Lung (tissue), 12 donors: ENCODE measurements around the gene C12orf60. TPM values are rescaled to one million over a fixed set of nuclear protein-coding genes. Genes with fewer than 3 reads are reported as not detected.

Experiments
- ATAC-seq: fragments of 200-7000 bp; cut with Tn5 transposase; one replicate; pipeline ENCODE4 v1.9.1; 2020; ENCODE audit warnings: moderate number of reproducible peaks; ENCODE audit not compliant: insufficient read depth, low FRiP score
- DNase-seq, 3 donors: peaks; one replicate each; pipeline ENCODE4 v3.0.0-alpha.2; 2013 to 2017
- H3K27ac ChIP-seq, 2 donors: one replicate each; pipeline ENCODE4 v1.5.1; 2013; ENCODE audit warnings: mild to moderate bottlenecking in 2 of 2, moderate library complexity in 2 of 2, control low read depth in 1 of 2, inconsistent platforms in 1 of 2, low read depth in 1 of 2, low read length in 1 of 2
- H3K27me3 ChIP-seq, 3 donors: one replicate each; pipeline ENCODE4 v1.5.1; 2013; ENCODE audit warnings: low read length in 2 of 3; ENCODE audit not compliant: control insufficient read depth in 3 of 3, insufficient read depth in 3 of 3
- H3K36me3 ChIP-seq, 4 donors: one replicate each; pipeline ENCODE4 v1.5.1; 2013; ENCODE audit warnings: low read length in 4 of 4, mild to moderate bottlenecking in 1 of 4, moderate library complexity in 1 of 4; ENCODE audit not compliant: control insufficient read depth in 4 of 4, insufficient read depth in 4 of 4
- H3K4me1 ChIP-seq, 5 donors: one replicate each; pipeline ENCODE4 v1.5.1; 2013; ENCODE audit warnings: low read length in 5 of 5, mild to moderate bottlenecking in 2 of 5, moderate library complexity in 1 of 5; ENCODE audit not compliant: control insufficient read depth in 5 of 5, insufficient read depth in 5 of 5
- H3K4me3 ChIP-seq: one replicate; pipeline ENCODE4 v1.5.1; 2013; ENCODE audit warnings: mild to moderate bottlenecking, control low read depth, moderate library complexity
- H3K9ac ChIP-seq, 2 donors: one replicate each; pipeline ENCODE4 v1.5.1; 2013; ENCODE audit warnings: low read length in 2 of 2, control low read depth in 1 of 2; ENCODE audit not compliant: insufficient read depth in 1 of 2
- H3K9me3 ChIP-seq, 4 donors: one replicate each; pipeline ENCODE4 v1.5.1; 2013; ENCODE audit warnings: low read length in 3 of 4, mild to moderate bottlenecking in 1 of 4, moderate library complexity in 1 of 4; ENCODE audit not compliant: control insufficient read depth in 4 of 4, insufficient read depth in 3 of 4
- WGBS, 2 donors: extraction: QIAGEN DNeasy Blood & Tissue Kit; methylation state at CpG; one replicate each; pipeline ENCODE4 v1.1.7; 2013; 5-methylcytosine and 5-hydroxymethylcytosine counted together
- polyA plus RNA-seq, 2 donors: library from polyadenylated mRNA; stranded (reverse); fragments of 200-250 nt; gene quantifications; one replicate each; pipeline ENCODE4 v1.2.1, GENCODE V29; 2013
- total RNA-seq, 2 donors: library from RNA; depleted of rRNA in 1 of 2; stranded (reverse); fragments of >200 nt in 1 of 2; gene quantifications; one replicate each; pipeline ENCODE4 v1.2.1, GENCODE V29; 2014 to 2021
- TF ChIP-seq, protein P1 (sequence below): IDR thresholded peaks from 2 replicates; pipeline ENCODE4 v1.5.1; 2012; ENCODE audit warnings: mild to moderate bottlenecking; ENCODE audit errors: control extremely low read depth, extremely low read depth
- donor health status: control.
- donor health status: control.
- donor health status: Bipolar disorder and iron deficiency.
- donor health status: healthy.
- donor health status: DM: yes; HTN: yes; CAD: no.

The C12orf60 gene
- total and polyA plus RNA-seq, 4 donors = 0.55 to 2.4 (median 0.79) TPM

DNA sequence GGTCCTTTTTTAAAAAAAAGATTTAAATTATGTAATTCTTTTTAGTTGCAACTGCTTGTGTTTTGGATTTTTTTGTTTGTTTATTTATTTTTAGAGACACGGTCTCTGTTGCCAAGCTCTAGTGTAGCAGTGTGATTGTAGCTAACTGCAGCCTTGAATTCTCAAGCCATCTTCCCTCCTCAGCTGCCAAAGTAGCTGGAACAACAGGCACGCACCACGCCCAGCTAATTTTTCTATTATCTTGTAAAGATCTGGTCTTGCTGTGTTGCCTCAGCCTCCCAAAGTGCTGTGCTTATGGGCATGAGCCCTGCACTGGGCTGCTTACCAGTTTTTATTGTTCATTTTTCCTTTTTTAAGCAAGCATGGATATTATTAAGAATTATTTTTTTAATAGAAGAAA is 50.5 kb downstream of the C12orf60 start:
- Histone ChIP-seq H3K4me1 (peaks cover 0 to 17% (median 2%) of the 10 kb centered on the region in 5 donors), H3K9ac (peak overlapping the region in 1 of 2 donors; percentile 19), H3K9me3 (no peaks in the 10 kb centered on the region), H3K27ac (no peak overlapping the region), H3K27me3 (no peaks in the 10 kb centered on the region), H3K36me3 (no peaks in the 10 kb centered on the region), H3K4me3 (no peak overlapping the region)
- DNase-seq (peak; percentile 36 to 78 (median 75)), ATAC-seq (no peak)
- 69 to 77% methylated on average over 3 of the region's 3 CpGs for WGBS, 2 donors
- TF ChIP-seq, protein P1, sequence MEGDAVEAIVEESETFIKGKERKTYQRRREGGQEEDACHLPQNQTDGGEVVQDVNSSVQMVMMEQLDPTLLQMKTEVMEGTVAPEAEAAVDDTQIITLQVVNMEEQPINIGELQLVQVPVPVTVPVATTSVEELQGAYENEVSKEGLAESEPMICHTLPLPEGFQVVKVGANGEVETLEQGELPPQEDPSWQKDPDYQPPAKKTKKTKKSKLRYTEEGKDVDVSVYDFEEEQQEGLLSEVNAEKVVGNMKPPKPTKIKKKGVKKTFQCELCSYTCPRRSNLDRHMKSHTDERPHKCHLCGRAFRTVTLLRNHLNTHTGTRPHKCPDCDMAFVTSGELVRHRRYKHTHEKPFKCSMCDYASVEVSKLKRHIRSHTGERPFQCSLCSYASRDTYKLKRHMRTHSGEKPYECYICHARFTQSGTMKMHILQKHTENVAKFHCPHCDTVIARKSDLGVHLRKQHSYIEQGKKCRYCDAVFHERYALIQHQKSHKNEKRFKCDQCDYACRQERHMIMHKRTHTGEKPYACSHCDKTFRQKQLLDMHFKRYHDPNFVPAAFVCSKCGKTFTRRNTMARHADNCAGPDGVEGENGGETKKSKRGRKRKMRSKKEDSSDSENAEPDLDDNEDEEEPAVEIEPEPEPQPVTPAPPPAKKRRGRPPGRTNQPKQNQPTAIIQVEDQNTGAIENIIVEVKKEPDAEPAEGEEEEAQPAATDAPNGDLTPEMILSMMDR = no peak

DNA sequence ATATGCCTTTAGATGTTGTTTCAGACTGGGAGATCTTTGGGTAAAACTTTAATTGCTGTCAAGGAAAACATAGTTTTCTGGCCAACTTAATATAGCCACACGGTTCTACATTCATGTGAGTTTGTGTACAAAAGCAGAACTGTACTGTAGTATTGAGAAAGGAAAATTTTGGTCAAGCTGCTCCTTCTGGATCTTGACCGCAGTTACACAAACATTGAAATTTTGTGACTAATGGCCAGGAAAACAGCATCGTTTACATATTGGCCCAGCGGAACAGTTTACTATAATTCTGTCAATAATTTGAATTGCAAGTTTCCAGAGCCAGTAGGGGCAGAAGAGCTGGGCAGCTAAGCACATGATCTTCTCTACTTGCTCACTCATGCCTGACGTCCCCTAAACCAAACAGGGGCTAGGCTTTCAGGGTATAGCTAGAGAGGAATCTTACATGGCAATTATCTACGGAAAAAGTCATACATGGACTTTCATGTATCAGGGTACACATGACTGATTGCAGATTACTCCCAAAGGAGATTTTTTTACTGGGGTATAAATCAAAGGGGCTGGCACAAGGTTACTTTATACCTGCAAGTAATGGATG is 51.2 kb downstream of the C12orf60 start:
- DNase-seq (peak in 1 of 3 donors; percentile 27), ATAC-seq (no peak)
- H3K4me1 ChIP-seq = peaks cover 0 to 17% (median 2%) of the 10 kb centered on the region in 5 donors
- no peaks in the 10 kb centered on the region for H3K36me3 ChIP-seq
- H3K27me3 ChIP-seq = no peaks in the 10 kb centered on the region
- TF ChIP-seq, protein P1 = no peak
- H3K9ac ChIP-seq = no peak overlapping the region
- H3K9me3 ChIP-seq = peaks cover 0 to 5% (median 0%) of the 10 kb centered on the region in 4 donors
- WGBS, 2 donors = 64 to 77% methylated on average over 6 of the region's 6 CpGs
- no peak overlapping the region for H3K27ac ChIP-seq
- H3K4me3 ChIP-seq = no peak overlapping the region

DNA sequence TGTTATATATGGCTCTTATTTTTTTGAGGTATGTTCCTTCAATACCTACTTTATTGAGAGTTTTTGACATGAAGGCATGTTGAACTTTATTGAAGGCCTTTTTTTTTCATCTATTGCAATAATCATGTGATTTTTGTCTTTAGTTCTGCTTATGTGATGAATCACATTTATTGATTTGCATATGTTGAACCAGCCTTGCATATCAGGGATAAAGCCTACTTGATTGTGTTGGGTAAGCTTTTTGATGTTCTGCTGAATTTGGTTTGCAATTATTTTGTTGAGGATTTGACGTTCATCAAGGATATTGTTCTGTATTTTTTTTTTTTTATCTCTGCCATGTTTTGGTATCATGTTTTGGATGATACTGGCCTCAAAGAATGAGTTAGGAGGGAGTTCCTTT is 55.0 kb downstream of the C12orf60 start:
- Histone ChIP-seq H3K4me1 (peaks cover 0 to 16% (median 2%) of the 10 kb centered on the region in 5 donors), H3K36me3 (no peaks in the 10 kb centered on the region), H3K4me3 (no peak overlapping the region), H3K27me3 (no peaks in the 10 kb centered on the region), H3K27ac (no peak overlapping the region), H3K9ac (no peak overlapping the region), H3K9me3 (peaks cover 0 to 8% (median 3%) of the 10 kb centered on the region in 4 donors)
- TF ChIP-seq, protein P1 = no peak
- ATAC-seq (no peak), DNase-seq (no peak)
- WGBS, 2 donors = 94 to 97% methylated on average over 1 of the region's 1 CpG

DNA sequence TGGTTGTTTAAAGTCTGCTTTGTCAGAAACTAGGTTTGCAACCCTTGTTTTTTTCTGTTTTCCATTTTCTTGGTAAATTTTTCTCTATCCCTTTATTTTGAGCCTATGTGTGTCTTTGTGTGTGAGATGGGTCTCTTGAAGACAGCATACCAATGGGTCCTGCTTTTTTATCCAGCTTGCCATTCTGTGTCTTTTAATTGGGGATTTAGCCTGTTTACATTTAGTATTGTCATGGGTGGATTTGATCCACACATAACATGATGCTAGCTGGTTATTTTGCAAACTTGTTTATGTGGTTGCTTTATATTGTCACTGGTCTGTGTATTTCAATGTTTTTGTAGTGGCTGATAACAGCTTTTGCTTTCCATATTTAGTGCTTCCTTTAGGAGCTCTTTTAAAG is 57.0 kb downstream of the C12orf60 start:
- no peaks in the 10 kb centered on the region for H3K4me1 ChIP-seq
- TF ChIP-seq, protein P1 = no peak

More for the DNA sequence above, 57.0 kb downstream of the C12orf60 start:
- ATAC-seq (no peak), DNase-seq (no peak)
- H3K9ac ChIP-seq = no peak overlapping the region
- H3K27ac ChIP-seq = no peak overlapping the region
- no peaks in the 10 kb centered on the region for H3K36me3 ChIP-seq
- H3K27me3 ChIP-seq = no peaks in the 10 kb centered on the region
- H3K9me3 ChIP-seq = peaks cover 0 to 8% (median 3%) of the 10 kb centered on the region in 4 donors
- H3K4me3 ChIP-seq = no peak overlapping the region
